Endometrium (tissue), 2 donors: ENCODE results near the gene CEACAM5.

ENCODE experiments used
- FAIRE-seq: peaks from 2 replicates; lab custom pipeline; 2012; peaks lifted over from hg19 to GRCh38; lab: Jason Lieb, UNC
- donor health status: control.
- donor health status: control.

CEACAM5 gene

DNA sequence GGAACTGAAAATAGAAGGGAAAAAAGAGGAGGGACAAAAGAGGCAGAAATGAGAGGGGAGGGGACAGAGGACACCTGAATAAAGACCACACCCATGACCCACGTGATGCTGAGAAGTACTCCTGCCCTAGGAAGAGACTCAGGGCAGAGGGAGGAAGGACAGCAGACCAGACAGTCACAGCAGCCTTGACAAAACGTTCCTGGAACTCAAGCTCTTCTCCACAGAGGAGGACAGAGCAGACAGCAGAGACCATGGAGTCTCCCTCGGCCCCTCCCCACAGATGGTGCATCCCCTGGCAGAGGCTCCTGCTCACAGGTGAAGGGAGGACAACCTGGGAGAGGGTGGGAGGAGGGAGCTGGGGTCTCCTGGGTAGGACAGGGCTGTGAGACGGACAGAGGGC lies at the start of gene CEACAM5:
Gene CEACAM5 (plus strand): TSS at position 146 of the 400 bp plus-strand sequence. CDS start 106 bp downstream, at position 252.
- FAIRE-seq: no peak

DNA sequence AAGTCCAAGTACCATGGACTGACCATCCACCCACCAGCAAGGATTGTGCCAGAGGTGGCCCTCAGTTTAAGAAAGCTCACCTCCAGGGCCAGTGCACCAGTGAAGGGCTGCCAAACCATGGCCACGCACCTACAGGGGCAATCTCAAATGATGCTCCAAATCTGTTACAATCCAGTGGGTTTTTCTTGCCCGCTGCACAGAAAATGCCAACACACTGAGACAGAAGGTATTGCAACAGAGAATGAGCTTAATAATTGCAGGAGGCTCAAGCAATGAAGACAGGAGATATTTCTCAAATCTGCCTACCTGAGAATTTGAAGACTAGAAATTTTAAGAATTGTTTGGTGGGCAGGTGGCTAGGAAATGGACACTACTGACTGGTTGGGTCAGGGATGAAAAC lies 42.4 kb upstream of the CEACAM5 start:
- no peak for FAIRE-seq

DNA sequence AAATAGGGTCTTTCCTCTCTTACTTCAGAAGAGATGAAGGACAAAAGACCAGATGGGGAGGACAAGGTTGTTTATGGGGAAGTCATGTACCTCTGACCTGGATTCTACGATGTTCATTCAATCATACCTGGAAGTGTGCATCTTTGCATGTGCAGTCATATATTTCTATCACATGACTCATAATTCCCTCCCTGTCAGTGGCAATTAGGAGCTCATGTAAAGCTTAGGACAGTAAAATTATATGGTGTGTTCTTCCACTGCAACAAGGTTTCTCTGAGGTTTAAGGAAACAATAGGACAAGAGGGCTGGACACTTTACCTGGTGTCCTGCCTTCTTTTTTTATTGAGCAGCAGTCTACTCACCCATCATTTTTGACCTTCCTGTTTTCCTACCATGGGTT lies 40.1 kb upstream of the CEACAM5 start:
- no peak for FAIRE-seq

DNA sequence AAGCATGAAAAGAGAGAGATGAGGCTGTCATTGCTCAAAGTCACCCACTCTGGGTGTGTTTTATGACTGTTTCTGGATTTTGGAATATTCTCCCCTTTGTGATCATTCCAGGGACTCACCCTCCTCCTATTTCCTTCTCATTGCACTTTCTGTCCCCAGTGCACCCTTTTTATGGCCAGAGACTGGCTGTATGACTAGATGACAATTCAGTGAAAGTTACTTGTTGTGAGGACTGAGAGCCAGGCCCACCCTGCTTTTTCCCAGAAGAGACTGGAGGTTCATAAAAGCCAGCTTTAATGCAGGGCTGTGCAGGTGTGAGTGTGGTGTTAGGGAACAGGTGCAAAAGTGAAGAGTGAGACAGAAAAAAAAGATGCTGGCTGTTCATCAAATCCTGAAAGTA lies 37.7 kb upstream of the CEACAM5 start:
- FAIRE-seq: no peak

DNA sequence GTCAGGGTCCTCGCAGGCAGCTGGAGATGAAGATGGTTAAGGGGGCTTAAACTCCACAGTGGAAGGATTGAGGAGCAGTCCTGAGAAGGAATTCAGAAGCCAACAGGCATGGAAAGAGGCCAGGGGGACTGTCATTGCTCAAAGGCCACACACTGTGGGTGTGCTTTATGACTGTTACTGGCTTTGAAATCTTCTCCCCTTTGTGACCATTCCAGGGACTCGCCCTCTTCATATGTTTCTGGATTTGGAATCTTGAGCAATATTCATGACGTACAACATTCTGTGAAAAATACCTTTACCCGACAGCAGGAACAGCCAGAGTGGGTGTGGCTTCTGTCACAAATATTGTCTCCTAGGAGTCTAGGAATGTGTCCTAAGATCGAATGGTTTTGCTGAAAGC lies 36.9 kb upstream of the CEACAM5 start:
- FAIRE-seq: no peak

DNA sequence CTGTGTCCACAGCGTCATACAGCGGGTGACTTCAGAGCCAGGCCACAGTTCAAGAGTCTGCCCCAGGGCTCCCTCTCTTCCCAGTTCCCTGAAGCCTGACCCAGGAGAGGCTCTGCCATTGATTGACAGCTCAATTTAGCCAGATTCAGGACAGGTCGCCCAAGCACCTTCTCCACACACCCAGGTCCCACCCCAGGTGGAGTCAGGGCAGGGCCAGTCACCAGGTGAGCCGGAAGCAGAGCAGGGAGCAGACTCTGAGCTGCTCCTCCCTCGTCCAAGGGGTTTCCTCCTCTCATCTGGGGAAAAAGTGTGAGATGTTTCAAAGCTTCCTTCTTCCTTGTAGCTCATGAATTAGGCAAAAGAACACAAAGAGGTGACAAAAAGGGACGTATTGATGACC lies 26.0 kb upstream of the CEACAM5 start:
- FAIRE-seq: no peak

DNA sequence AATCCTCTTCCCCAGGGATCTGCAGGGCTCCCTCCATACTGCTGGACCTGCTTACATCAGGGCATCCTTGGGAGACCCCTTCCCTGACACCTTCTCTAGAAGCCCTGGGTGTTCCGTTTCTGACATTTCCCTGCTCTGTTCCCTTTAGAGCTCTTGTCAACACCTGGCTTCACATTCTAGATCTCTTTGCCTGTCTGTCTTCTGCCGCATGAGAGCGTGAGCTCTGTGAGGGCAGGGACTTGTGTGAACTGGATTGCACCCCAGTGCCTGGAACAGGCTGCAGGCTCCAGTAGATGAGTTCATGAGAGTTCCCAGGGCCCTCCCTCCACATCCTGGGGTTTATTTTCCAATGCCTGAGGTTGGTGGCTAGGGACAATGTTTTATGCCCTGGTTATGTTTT lies 21.0 kb upstream of the CEACAM5 start:
- FAIRE-seq: no peak

DNA sequence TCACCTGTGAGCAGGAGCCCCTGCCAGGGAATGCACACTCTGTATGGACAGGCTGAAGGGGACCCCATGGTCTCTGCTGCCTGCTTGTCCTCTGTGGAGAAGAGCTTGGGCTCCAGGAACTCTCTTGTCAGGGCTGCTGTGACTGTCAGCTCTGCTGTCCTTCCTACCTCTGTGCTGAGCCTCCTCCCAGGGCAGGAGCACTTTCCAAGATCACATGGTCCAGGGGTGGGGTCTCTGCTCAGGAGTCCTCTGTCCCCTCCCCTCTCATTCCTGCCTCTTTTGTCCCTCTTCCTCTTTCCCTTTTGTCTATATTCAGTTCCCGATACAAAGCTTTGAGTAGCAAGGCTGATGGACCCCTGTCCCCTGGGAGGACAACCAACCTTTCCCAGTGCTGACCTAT lies 20.3 kb upstream of the CEACAM5 start, which contains the start of gene CEACAM7:
Gene CEACAM7 (minus strand): TSS at position 173 of the 400 bp plus-strand sequence. CDS start 105 bp downstream, at position 68.
- FAIRE-seq: no peak

DNA sequence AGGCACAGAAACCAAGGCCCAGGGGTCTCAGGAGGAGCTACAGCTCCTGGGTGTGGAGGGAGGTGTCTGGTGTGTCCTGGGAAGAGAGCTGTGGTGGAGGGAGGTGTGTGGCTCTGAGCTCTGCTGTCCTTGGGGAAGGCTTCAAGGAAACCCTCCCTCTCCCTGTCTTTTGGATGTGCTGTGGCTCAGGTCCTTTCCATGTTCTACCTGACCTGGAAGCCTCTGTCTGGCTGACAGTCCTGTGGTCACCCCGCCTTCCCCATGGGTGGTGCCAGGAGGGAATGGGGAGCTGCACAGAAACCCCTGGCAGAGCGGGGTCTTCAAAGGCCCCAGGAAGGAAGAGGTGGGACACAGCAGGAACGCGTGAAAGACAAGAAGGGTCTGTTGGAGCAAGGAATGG lies 19.7 kb upstream of the CEACAM5 start:
- no peak for FAIRE-seq

DNA sequence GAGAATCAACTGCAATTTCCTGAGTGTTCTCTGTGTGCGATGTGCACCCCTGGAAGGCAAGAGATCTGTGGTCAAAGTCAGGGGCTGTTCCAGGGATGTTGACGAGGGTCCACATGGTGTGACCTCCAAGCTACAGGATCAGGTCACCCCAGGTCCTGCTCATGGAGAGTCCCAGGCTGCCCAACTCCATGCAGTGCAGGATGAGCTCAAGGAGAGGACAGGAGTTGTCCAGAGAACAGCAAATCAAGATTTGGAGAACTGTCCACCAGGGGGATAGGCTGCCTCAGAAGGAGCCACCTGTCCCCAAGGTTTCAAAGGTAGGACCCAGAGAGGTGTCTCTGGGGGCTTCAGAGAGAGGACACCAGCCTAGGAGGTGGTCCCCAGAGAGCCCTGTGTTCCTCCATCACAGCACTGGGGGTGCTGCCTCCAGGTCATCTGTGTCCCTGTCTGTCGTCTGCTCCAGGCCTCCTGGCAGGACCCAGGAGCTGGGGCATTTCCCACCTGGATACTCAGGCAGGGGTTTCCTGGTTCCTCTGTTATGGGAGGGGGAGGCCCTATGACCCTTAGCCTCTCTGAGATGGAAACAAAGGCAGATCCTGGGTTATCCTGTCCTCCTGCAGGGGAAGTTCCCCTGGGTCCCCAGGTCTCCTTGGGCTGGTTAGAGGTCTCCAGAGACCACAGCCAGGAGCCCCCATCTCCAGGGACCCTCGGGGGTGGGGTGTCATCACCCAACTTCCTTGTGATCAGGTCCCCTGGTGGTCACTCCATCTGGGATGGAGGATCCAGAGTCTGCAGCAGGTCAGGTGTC lies 18.2 kb upstream of the CEACAM5 start:
- FAIRE-seq: no peak

DNA sequence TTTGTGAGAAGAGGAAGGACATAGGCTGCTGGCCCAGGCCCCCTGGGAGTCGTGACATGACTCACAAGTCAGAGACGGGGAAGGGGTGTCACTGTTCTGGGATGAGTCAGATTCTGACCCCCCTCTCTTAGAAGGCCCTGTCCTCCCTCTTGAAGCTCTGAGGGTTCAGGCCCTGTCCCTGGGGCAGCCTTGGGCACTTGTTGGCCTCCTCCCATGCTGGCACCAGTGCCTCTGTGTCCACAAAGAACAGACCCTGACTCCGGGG lies 17.7 kb upstream of the CEACAM5 start:
- FAIRE-seq: no peak

DNA sequence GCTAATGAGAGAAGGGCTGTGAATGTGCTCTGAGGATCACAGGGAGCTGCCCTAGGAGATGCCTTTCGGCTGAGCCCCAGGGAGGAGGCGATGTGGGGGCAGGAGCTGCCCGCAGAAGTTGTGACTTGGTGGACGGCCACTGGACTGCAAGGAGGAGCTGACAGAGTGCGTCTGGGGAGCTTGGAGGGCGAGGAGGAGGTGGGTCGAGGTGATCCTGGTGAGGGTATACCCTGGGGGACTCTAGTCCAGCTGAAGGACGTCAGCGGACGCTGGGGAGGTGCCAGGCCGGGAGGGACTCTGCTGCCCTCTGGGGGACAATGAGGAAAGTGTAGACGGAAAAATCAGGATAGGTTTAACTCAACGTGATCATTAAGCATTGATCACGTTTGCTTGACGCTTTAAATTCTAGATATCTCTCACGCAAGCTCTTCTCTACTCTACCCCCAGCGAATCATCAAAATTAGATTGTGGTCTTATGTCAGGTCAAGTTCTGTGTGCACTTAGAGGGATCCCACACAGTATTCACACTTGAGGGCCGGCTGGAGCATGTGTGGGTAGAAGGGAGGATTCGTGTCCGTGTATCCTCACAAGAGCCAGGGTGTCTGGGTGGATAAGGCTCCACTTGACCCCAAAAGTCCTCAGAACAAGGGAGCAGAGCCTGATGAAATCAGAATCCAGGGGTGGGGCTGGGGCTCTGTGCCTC lies 17.0 kb upstream of the CEACAM5 start:
- no peak for FAIRE-seq

DNA sequence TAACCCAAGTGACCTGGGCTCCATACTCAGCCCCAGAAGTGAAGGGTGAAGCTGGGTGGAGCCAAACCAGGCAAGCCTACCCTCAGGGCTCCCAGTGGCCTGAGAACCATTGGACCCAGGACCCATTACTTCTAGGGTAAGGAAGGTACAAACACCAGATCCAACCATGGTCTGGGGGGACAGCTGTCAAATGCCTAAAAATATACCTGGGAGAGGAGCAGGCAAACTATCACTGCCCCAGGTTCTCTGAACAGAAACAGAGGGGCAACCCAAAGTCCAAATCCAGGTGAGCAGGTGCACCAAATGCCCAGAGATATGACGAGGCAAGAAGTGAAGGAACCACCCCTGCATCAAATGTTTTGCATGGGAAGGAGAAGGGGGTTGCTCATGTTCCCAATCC lies 14.2 kb upstream of the CEACAM5 start:
- FAIRE-seq: no peak

DNA sequence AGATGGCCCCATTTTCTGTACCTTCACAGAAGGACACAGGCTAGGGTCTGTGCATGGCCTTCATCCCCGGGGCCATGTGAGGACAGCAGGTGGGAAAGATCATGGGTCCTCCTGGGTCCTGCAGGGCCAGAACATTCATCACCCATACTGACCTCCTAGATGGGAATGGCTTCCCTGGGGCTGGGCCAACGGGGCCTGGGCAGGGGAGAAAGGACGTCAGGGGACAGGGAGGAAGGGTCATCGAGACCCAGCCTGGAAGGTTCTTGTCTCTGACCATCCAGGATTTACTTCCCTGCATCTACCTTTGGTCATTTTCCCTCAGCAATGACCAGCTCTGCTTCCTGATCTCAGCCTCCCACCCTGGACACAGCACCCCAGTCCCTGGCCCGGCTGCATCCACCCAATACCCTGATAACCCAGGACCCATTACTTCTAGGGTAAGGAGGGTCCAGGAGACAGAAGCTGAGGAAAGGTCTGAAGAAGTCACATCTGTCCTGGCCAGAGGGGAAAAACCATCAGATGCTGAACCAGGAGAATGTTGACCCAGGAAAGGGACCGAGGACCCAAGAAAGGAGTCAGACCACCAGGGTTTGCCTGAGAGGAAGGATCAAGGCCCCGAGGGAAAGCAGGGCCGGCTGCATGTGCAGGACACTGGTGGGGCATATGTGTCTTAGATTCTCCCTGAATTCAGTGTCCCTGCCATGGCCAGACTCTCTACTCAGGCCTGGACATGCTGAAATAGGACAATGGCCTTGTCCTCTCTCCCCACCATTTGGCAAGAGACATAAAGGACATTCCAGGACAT lies 13.4 kb upstream of the CEACAM5 start:
- FAIRE-seq: no peak

DNA sequence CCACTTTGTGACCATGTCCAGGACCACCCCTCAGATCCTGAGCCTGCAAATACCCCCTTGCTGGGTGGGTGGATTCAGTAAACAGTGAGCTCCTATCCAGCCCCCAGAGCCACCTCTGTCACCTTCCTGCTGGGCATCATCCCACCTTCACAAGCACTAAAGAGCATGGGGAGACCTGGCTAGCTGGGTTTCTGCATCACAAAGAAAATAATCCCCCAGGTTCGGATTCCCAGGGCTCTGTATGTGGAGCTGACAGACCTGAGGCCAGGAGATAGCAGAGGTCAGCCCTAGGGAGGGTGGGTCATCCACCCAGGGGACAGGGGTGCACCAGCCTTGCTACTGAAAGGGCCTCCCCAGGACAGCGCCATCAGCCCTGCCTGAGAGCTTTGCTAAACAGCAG lies 12.7 kb upstream of the CEACAM5 start:
- no peak for FAIRE-seq

DNA sequence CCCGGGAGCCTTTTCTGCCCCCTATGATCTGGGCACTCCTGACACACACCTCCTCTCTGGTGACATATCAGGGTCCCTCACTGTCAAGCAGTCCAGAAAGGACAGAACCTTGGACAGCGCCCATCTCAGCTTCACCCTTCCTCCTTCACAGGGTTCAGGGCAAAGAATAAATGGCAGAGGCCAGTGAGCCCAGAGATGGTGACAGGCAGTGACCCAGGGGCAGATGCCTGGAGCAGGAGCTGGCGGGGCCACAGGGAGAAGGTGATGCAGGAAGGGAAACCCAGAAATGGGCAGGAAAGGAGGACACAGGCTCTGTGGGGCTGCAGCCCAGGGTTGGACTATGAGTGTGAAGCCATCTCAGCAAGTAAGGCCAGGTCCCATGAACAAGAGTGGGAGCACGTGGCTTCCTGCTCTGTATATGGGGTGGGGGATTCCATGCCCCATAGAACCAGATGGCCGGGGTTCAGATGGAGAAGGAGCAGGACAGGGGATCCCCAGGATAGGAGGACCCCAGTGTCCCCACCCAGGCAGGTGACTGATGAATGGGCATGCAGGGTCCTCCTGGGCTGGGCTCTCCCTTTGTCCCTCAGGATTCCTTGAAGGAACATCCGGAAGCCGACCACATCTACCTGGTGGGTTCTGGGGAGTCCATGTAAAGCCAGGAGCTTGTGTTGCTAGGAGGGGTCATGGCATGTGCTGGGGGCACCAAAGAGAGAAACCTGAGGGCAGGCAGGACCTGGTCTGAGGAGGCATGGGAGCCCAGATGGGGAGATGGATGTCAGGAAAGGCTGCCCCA lies 11.8 kb upstream of the CEACAM5 start:
- FAIRE-seq: no peak

DNA sequence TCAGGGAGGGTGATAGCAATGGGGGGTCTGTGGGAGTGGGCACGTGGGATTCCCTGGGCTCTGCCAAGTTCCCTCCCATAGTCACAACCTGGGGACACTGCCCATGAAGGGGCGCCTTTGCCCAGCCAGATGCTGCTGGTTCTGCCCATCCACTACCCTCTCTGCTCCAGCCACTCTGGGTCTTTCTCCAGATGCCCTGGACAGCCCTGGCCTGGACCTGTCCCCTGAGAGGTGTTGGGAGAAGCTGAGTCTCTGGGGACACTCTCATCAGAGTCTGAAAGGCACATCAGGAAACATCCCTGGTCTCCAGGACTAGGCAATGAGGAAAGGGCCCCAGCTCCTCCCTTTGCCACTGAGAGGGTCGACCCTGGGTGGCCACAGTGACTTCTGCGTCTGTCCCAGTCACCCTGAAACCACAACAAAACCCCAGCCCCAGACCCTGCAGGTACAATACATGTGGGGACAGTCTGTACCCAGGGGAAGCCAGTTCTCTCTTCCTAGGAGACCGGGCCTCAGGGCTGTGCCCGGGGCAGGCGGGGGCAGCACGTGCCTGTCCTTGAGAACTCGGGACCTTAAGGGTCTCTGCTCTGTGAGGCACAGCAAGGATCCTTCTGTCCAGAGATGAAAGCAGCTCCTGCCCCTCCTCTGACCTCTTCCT lies 11.1 kb upstream of the CEACAM5 start:
- no peak for FAIRE-seq

DNA sequence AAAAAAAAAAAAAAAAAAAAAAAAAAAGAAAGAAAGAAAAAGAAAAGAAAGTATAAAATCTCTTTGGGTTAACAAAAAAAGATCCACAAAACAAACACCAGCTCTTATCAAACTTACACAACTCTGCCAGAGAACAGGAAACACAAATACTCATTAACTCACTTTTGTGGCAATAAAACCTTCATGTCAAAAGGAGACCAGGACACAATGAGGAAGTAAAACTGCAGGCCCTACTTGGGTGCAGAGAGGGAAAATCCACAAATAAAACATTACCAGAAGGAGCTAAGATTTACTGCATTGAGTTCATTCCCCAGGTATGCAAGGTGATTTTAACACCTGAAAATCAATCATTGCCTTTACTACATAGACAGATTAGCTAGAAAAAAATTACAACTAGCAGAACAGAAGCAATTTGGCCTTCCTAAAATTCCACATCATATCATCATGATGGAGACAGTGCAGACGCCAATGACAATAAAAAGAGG lies 9.6 kb upstream of the CEACAM5 start:
- FAIRE-seq: no peak

DNA sequence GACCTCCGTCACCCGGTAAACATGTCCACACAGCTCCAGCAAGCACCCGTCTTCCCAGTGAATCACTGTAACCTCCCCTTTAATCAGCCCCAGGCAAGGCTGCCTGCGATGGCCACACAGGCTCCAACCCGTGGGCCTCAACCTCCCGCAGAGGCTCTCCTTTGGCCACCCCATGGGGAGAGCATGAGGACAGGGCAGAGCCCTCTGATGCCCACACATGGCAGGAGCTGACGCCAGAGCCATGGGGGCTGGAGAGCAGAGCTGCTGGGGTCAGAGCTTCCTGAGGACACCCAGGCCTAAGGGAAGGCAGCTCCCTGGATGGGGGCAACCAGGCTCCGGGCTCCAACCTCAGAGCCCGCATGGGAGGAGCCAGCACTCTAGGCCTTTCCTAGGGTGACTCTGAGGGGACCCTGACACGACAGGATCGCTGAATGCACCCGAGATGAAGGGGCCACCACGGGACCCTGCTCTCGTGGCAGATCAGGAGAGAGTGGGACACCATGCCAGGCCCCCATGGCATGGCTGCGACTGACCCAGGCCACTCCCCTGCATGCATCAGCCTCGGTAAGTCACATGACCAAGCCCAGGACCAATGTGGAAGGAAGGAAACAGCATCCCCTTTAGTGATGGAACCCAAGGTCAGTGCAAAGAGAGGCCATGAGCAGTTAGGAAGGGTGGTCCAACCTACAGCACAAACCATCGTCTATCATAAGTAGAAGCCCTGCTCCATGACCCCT lies 9.0 kb upstream of the CEACAM5 start:
- no peak for FAIRE-seq

DNA sequence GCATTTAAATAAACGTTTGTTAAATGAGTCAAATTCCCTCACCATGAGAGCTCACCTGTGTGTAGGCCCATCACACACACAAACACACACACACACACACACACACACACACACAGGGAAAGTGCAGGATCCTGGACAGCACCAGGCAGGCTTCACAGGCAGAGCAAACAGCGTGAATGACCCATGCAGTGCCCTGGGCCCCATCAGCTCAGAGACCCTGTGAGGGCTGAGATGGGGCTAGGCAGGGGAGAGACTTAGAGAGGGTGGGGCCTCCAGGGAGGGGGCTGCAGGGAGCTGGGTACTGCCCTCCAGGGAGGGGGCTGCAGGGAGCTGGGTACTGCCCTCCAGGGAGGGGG lies 8.5 kb upstream of the CEACAM5 start:
- no peak for FAIRE-seq
